NT2/D1 (cell line): ENCODE measurements around the gene APP.

Experiments
- SUZ12 ChIP-seq: IDR thresholded peaks from 2 replicates; pipeline ENCODE4 v1.6.1; 2011; ENCODE audit not compliant: insufficient read length, insufficient read depth; ENCODE audit errors: extremely low read depth
- YY1 ChIP-seq: IDR thresholded peaks from 2 replicates; pipeline ENCODE4 v1.6.1; 2011; ENCODE audit not compliant: insufficient read length, insufficient read depth
- ZNF274 ChIP-seq: IDR thresholded peaks from 2 replicates; pipeline ENCODE4 v1.6.1; 2011; ENCODE audit warnings: mild to moderate bottlenecking, low read depth, low read length

- TF ChIP-seq ZNF274 (no peak), YY1 (no peak), SUZ12 (no peak)
These were observed 109.1 kb downstream of the APP start for GRCh38 chr21:26061437-26061836.
